IPS-NIHi7 (cell line): Measurements from ENCODE around the gene RFX1.
A peak's percentile ranks its signal among the peaks of the same experiment; 100 is the strongest.

Experiments
- DNase-seq: peaks from one replicate; pipeline ENCODE4 v3.0.0; 2012; ENCODE audit warnings: mixed read lengths; ENCODE audit errors: extremely low spot score

RFX1 gene

DNA sequence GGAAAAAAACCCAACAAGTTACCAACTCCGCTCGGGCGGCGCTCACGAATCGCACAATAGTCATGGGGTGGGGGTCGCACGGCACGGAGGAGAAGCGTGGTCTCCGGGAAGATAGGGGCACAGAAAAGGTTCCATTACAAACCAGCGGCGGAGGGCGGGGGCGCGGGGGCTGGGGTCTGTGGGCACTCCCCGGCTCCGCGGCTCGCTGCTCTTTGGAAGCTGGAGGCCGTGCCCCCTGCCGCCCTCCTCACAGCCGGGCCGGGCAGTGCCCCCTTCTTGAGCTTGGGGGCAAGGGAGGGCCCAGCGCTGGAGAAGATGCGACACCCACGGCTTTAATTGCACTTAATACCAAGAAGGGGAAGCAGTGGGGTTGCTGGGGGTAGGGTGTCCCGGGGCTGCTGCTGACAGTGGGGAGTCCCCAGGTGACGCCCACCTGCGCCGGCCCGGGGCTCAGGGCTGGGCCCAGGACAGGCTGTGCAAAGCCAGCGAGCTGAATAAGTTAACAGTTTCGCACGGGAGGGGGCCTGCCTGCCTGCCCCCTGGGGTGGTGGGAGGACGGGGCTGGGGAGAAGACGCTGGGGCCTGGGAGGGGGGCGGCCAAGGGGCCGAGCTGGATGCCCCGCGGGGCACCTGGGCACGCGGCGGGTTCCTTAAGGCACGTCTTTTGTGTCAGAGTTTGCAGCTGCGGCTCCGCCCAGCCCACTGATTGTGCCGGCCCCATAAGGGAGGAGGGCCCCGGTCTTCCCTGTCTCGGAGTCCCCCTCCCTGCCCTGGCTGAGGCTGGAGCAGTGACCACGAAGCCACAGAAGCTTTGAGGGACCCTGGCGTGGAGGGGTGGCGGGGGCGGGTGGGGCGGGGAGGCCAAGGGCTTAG is 44.1 kb downstream of the RFX1 start:
- peak; percentile 66 for DNase-seq

DNA sequence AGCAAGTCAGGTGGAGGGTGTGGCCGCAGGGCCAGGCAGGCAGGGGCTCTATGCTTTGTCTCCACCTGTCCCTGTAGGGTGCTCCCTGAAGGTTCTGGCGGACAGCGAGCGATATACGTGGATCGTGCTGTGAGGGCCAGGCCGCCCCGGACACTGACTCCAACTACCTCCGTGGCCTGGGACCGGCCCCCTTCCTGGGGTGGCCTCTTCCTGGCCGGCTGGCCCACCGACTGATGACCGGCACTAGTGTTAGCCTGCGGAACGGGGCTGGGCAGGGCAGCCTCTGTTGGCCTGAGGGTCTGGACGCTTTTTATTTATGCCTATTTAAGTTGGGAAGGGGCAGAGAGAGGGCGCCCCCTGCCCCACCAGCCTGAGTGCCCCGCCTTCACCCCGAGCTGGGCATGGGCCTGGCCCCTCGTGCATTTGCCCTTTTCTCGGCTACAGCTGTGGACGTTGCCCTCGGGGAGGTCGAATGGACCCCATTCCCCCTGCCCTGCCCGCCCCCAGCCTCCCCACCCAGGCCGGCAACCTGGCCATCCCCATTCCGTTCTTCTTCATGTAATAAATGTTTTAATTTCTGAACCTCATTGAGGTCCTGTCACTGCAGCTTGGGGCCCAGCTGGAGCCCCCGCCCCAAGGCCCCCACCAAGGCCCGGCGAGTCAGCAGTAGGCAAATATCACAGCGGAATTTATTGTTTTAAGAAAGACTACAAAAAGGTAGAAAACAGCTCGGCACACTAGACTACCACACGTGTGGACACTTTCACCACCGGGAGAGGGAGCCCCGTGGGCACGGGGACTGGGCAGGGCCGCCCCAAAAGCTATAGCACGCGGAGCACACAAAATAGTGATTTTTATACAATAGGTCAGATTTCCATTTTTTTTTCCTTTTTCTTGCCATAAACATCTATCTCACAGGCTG is 45.0 kb downstream of the RFX1 start:
- no peak for DNase-seq

- DNase-seq: peak; percentile 54
Measured at GRCh38 chr19:13959962-13960862, 45.9 kb downstream of the RFX1 start.

DNA sequence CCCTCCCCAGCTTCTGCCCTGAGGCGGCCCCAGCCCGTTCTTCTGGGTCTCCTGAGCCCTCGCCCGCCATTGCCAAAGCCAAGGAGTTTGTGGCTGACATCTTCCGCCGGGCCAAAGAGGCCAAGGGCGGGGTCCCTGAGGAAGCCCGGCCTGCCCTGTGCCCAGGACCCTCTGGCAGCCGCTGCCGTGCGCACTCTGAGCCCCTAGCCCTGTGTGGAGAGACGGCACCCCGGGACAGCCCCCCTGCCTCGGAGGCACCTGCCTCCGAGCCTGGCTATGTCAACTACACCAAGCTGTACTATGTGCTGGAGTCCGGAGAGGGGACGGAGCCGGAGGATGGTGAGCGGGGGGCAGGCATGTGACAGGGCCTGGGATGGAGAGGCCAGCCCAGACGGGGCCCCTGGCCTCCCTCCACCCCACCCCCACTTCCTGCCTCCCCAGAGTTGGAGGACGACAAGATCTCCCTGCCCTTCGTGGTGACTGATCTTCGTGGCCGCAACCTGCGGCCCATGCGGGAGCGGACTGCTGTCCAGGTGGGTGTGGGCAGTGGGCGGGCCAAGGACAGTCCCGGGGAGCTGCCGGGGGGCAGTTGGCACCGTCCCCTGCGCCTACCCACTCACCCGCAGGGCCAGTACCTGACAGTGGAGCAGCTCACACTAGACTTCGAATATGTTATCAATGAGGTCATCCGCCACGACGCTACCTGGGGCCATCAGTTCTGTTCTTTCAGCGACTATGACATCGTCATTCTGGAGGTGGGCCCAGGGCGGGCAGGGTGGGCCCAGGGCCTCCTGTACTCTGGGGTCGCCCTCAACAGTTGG is 46.8 kb downstream of the RFX1 start:
- no peak for DNase-seq

- no peak for DNase-seq
Measured at GRCh38 chr19:13958043-13958442, 48.1 kb downstream of the RFX1 start.

GRCh38 chr19:13957051-13957450 is 49.1 kb downstream of the RFX1 start:
- no peak for DNase-seq

DNA sequence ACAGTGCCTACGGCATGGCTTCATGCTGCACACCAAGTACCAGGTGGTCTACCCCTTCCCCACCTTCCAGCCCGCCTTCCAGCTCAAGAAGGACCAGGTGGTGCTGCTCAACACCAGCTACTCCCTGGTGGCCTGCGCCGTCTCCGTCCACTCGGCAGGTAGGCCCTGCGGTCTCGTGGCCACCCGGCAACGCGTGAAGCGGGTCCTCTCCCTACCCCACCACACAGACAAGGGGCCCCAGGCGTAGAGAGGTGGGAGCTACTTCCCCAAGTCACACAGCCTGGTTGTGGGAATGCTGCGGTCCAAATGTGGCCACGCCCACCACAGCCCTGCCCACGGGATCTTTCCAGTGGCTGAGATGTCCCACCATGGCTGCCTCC is 49.8 kb downstream of the RFX1 start:
- no peak for DNase-seq

DNA sequence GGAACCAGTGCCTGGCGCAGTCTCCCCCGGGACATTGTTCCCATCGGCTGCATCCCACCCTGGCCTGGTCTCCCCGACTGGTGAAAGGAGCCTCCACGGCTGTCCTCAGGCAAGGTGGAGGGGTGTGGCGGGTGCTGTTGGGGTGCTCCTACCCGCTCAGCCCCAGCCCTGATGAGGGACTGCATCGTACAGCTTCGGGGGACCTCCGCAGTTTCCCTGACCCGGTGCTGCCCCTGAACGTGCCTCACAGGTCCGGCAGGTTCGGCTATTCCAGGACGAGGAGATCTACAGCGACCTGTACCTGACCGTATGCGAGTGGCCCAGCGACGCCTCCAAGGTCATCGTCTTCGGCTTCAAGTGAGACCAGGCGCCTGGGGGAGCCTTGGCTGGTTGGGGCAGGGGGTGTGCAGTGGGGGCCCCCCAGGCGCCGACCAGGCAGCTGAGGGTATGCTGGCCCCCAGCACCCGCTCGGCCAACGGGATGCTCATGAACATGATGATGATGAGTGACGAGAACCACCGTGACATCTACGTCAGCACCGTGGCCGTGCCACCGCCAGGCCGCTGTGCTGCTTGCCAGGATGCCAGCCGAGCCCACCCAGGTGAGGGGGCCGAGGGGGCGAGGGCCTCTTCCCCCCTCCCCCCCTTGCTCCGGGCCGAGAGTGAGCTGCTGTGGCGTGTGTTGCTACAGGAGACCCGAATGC is 50.3 kb downstream of the RFX1 start:
- DNase-seq: no peak

DNA sequence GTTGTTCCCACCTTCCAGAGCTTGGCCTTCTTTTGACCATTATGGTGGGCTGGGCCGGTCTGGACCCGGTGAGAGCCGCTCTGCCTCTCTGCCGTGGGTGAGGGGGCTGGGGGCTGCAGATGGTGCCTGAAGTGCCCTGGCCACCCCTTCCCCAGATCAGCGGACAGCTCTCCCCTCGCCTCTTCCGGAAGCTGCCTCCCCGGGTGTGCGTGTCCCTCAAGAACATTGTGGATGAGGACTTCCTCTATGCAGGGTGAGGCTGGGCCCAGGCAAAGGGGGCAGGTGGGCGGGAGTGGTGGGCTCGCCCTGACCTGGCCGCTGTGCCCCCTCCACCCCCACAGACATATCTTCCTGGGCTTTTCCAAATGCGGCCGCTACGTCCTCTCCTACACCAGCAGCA is 51.9 kb downstream of the RFX1 start:
- DNase-seq: no peak

GRCh38 chr19:13952931-13953531 is 53.1 kb downstream of the RFX1 start:
- DNase-seq: no peak

DNA sequence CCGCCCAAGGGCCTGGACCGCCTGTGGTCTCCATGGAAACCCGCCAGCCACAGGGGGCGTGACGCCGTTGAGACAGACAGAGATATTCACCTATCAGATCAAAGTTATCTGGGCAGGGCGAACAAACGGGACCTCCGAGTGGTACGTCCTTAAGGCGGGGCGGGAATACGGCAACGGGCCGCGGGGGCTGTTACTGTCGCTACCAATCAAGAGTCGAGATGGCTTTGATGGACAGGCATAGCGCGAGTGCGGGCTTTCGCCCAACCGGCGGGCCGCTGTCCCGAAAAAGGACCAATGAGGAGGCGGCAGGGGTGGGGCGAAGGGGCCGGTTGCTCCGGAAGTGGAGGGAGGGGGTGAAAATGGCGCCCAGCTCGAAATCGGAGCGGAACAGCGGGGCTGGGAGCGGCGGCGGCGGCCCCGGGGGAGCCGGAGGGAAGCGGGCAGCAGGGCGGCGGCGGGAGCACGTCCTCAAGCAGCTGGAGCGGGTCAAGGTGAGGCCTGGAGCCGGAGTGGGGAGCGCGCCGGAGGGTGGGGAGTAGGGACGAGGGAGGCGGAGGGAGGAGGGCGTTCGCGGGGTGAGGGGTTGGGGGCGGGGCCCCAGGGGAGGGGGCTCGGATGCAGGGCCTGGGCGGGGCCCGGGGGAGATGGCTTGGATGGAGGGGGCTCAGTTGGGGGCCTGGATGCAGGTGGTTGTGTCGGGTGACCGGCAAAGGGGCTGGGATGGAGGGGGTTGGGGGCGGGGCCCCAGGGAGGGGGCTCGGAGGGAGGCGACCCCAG is 53.8 kb downstream of the RFX1 start, which contains the start of gene DCAF15:
Gene DCAF15 (plus strand): TSS at position 356 of the 777 bp plus-strand sequence. CDS start 4 bp downstream, at position 360.
- DNase-seq: peak; percentile 100

DNA sequence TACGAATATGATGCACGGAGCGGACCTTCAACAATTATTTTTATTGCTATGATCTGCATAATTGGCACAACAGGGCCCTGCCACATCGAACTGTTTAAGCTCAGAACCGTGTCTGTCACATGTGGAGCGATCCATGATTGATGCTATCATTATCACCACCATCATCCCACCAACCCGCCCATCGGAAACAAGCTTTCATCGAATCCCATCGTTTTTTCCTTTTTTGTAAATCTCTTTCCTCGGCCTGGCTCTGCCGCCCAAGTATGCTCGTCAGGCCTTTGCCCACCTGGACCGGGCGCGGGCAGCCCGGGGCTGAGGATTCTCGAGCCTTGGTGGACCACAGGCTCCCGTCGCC is 54.3 kb downstream of the RFX1 start:
- DNase-seq: no peak

DNA sequence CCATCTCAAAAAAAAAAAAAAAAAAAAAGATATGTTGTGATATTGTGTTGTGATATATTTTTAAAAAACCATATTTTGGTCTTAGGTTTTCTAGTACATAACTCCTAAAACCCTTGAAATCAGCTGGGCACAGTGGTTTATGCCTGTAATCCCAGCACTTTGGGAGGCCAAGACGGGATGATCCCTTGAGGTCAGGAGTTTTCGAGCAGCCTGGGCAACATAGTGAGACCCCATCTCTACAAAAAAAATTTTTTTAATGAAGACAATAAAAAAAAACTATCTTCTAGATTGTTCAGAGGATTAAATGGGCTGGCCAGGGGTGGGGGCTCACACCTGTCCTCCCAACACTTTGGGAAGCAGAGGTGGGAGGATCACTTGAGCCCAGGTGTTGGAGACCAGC is 55.1 kb downstream of the RFX1 start:
- no peak for DNase-seq

DNA sequence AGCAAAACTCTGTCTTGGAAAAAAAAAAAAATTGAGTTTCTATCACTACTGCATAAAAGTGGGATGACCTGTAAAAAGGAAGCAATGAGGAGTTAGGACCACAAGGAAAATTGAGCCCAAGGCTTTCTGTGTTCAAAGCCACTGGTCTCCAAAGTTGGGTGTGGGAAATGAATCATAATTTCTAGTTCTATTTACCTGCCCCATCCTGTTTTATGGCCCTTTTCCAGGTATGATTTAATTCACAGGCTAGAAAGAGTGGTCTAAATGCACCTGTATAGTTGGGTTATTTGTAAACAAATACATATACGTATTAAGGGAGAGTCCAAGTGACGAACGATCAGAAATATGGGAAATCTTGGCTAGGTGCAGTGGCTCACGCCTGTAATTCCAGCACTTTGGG is 59.7 kb downstream of the RFX1 start:
- DNase-seq: no peak

- no peak for DNase-seq
Measured at GRCh38 chr19:13942023-13942684, 64.0 kb downstream of the RFX1 start.

DNA sequence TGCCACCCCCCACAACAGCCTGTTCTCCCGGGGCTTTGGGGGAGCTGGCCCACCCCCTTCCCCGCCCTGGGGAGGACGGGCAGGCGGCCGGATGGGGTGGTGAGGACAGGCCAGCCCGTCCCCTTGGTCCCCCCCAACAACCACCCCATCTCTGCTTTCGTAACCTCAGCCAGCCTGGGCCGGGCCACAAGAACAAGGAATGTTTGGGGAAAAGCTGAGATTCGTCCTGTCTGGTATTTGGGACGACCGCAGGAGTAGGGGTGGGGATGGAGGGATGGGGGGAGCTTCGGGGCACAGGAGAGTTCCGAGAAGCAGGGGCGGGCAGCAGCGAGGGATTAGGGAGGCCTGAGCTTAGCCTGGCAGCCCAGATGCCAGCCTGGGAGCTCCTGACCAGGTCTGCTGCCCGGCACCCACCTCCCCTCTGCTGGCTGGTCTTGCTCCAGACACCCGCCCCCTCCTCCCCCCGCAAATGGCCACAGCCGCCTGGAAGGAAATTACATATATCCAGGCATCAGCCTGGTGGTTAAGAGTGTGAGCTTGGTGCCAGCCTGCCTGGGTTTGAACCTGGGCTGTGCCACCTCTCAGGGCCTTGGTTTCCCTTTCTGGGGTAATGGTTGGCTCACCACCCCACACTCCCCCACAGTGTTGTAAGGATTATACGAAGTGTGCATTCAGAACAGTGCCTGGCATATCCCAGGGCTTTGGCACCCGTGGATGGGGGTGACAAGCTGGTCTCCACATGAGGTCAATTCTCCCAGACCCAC is 67.6 kb downstream of the RFX1 start, which contains the start of gene PODNL1:
Gene PODNL1 (minus strand): TSS at position 117 of the 764 bp plus-strand sequence. CDS start 236 bp downstream, outside the sequence.
- no peak for DNase-seq

DNA sequence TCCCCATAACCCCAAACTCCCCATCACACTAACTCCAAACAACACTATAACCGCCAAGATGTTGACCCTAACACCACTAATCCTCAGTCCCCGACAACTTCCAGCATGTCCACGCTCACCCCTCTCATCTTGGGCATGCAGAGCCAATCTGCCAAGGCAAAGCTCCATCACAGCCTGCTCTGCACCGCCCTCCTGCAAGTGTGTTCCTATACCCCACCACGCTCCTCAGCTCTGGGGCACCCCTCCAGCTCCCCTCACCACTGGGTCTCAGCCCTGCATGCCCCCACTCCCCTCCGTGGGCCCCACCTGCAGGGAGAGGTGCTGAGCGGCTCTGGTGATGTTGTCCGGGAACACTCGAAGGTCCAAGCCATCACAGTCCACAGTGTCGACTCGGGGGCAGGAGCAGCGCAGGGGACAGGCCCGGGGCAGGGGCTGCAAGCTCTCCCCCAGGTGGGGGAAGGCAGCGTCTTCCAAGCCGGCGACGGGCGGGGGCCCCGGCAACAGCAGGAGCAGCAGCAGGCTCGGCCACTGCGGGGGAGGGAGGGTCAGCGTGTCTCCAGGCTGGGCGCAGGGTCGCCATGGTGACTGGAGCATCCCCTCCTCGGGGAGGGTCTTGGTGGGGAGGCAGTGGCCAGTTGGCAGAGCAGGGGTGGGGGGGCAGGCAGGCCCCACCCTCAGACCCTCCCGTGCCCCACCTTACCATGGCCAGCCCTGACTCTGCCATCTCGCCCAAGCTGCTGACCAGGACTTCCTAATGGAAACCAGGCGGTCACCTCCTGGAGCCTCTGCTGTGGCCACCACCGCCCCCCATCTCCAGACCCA is 68.4 kb downstream of the RFX1 start:
- no peak for DNase-seq
